Lower leg skin (tissue), 4 donors: ENCODE results near the gene SLC1A1. TPM values are rescaled to one million over a fixed set of nuclear protein-coding genes. Genes with fewer than 3 reads are reported as not detected.

Experiments used
- DNase-seq, 2 donors: peaks; one replicate each; pipeline ENCODE4 v3.0.0-alpha.2; 2019; ENCODE audit warnings: low spot score in 2 of 2
- H3K4me3 ChIP-seq: fragments of 200-600 bp; sonication (generic); 2 replicates; pipeline ENCODE4 v1.5.1; 2017; ENCODE audit warnings: mild to moderate bottlenecking, low read depth; ENCODE audit not compliant: poor library complexity, severe bottlenecking
- CTCF ChIP-seq, 3 donors: fragments of 450-650 bp; IDR thresholded peaks; one replicate each; pipeline ENCODE4 v1.5.1; 2016; ENCODE audit warnings: antibody characterized with exemption in 3 of 3, mild to moderate bottlenecking in 3 of 3, moderate library complexity in 2 of 3
- POLR2A ChIP-seq, 2 donors: fragments of 450-650 bp; IDR thresholded peaks; one replicate each; pipeline ENCODE4 v1.6.1; 2016 to 2017; ENCODE audit warnings: antibody characterized with exemption in 2 of 2, mild to moderate bottlenecking in 1 of 2, moderate library complexity in 1 of 2
- WGBS, 2 donors: methylation state at CpG; one replicate each; pipeline ENCODE4 v1.1.5; 2018; 5-methylcytosine and 5-hydroxymethylcytosine counted together
- intact Hi-C: fragments of 100-400 bp; cut with DNase I; formaldehyde crosslinking; loops from one replicate; pipeline ENCODE4 v1.15.0; 2023; ENCODE audit warnings: low total_unique reads
- total RNA-seq, 4 donors: library from RNA; depleted of rRNA; stranded (reverse); fragments of >200 nt; gene quantifications; one replicate each; pipeline ENCODE4 v1.1.0, GENCODE V29; 2016

Gene SLC1A1
- total RNA-seq, 4 donors from 2014 or later = 1.1 to 2.2 (median 2.0) TPM

- no peak overlapping the region for H3K4me3 ChIP-seq
- TF ChIP-seq CTCF (IDR thresholded peaks at IDR 0.05) = no peak
- no peak for TF ChIP-seq POLR2A (IDR thresholded peaks at IDR 0.05)
- no peak for DNase-seq
- intact Hi-C loops = no loop called here
- 62 to 76% methylated on average over 2 of the region's 2 CpGs for WGBS, 2 donors
These were observed 65.0 kb downstream of the SLC1A1 start for GRCh38 chr9:4555236-4555635.

- no peak overlapping the region for H3K4me3 ChIP-seq
- 75 to 80% methylated on average over 5 of the region's 5 CpGs for WGBS, 2 donors
- intact Hi-C loops = no loop called here
- no peak for TF ChIP-seq POLR2A (IDR thresholded peaks at IDR 0.05)
- TF ChIP-seq CTCF (IDR thresholded peaks at IDR 0.05) = no peak
- no peak for DNase-seq
These were observed 68.2 kb downstream of the SLC1A1 start for GRCh38 chr9:4558371-4558998.

- WGBS, 2 donors = 69 to 87% methylated on average over 8 of the region's 8 CpGs
- intact Hi-C loops = no loop called here
- no peak overlapping the region for H3K4me3 ChIP-seq
- TF ChIP-seq CTCF (IDR thresholded peaks at IDR 0.05) (no peak), POLR2A (IDR thresholded peaks at IDR 0.05) (no peak)
- no peak for DNase-seq
These were observed 69.3 kb downstream of the SLC1A1 start for GRCh38 chr9:4559261-4560182.

- DNase-seq = no peak
- intact Hi-C loops = no loop called here
- WGBS, 2 donors = 72 to 73% methylated on average over 2 of the region's 2 CpGs
- H3K4me3 ChIP-seq = no peak overlapping the region
- no peak for TF ChIP-seq POLR2A (IDR thresholded peaks at IDR 0.05)
- no peak for TF ChIP-seq CTCF (IDR thresholded peaks at IDR 0.05)
These were observed 72.8 kb downstream of the SLC1A1 start for GRCh38 chr9:4563105-4563504.

- intact Hi-C loops = no loop called here
- H3K4me3 ChIP-seq = no peak overlapping the region
- WGBS, 2 donors = 86 to 89% methylated on average over 2 of the region's 2 CpGs
- TF ChIP-seq POLR2A (IDR thresholded peaks at IDR 0.05) (no peak), CTCF (IDR thresholded peaks at IDR 0.05) (no peak)
- no peak for DNase-seq
These were observed 76.5 kb downstream of the SLC1A1 start for GRCh38 chr9:4566806-4567205.
